Vagina (tissue), 2 donors: ENCODE results near the gene MYO1C.

Source experiments
- CTCF ChIP-seq, 3 experiments: fragments of 450-650 bp in 2 of 3; fragments of 200-600 bp in 1 of 3; sonication (generic) in 1 of 3; IDR thresholded peaks; one replicate each; pipeline ENCODE4 v1.5.1; 2017 to 2019; ENCODE audit warnings: antibody characterized with exemption in 3 of 3, mild to moderate bottlenecking in 2 of 3, moderate library complexity in 2 of 3
- POLR2AphosphoS5 ChIP-seq, 2 donors: sonication (generic); formaldehyde crosslinking; IDR thresholded peaks; one replicate each; pipeline ENCODE4 v1.9.0; 2017; ENCODE audit warnings: antibody characterized with exemption in 2 of 2, mild to moderate bottlenecking in 2 of 2, low read depth in 1 of 2; ENCODE audit not compliant: insufficient read depth in 1 of 2

DNA sequence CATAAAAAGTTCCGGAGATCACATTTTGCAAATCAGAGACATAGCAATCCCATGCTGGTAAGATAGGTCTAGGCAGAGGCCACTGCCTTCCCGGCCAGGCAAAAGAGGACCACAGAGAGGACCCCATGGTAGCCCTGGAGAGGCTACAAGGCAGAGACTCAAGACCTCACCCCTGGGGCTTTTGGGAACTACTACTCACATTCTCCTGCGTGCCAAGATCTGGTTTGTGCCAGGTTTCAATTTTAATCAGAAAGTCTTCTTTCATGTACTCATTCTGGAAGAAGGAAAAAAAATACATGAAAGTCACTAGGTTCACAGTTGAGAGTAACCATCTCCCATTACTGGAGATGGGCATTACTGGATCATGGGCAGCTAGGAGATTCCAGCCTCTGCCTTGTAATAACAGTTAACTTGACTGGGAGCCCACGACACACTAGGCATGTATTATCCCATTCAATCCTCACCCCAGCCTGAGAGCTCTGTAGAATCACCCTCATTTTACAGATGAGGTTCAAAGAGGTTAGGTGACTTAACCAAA lies 49.0 kb upstream of the MYO1C start:
- TF ChIP-seq CTCF (IDR thresholded peaks at IDR 0.05) (no peak), POLR2AphosphoS5 (IDR thresholded peaks at IDR 0.05; ENCODE audit: insufficient read depth in 1 of 2, low read depth in 1 of 2) (no peak)
